ENCODE results near the gene RXRA. TPM values are rescaled to one million over a fixed set of nuclear protein-coding genes. Genes with fewer than 3 reads are reported as not detected.

RXRA gene
- polyA plus RNA-seq, 1 of the 3 experiments (the other 2 are of a cell fraction) = 7.6 TPM

- Histone ChIP-seq H3K4me1 (ENCODE audit: control insufficient read depth in 1 of 2, insufficient read depth in 2 of 2, low read depth in 1 of 2, low read length in 1 of 2) (peaks cover 17 to 18% of the 10 kb centered on the region in 2 experiments; a peak in 3 of 4 replicates), H3K27me3 (ENCODE audit: insufficient read depth) (no peaks in the 10 kb centered on the region; the same call in 1 of the 2 replicates), H3K4me3 (ENCODE audit: low read depth in 2 of 2, low read length in 1 of 2) (no peak overlapping the region), H3K9ac (0 out of 2 replicates have a peak overlapping the region, but pooled peaks have one; percentile 8), H3K4me2 (peak overlapping the region; percentile 37; the same call in 1 of the 2 replicates), H2AFZ (ENCODE audit: low read depth) (no peak overlapping the region), H3K9me2 (no peaks in the 10 kb centered on the region), H4K20me1 (ENCODE audit: insufficient read depth) (no peaks in the 10 kb centered on the region), H3K27ac (ENCODE audit: low read depth in 2 of 2, low read length in 1 of 2) (peak overlapping the region in 1 of 2 experiments; percentile 47; a peak in 2 of 4 replicates), H3K9me3 (no peaks in the 10 kb centered on the region), H3F3A (replicated peaks; ENCODE audit: insufficient read depth) (peaks cover 7% of the 10 kb centered on the region), H3K36me3 (replicated peaks in 1 of 2; ENCODE audit: control insufficient read depth in 1 of 2, insufficient read depth in 2 of 2, low read length in 1 of 2) (no peaks in the 10 kb centered on the region), H3K79me2 (ENCODE audit: insufficient read depth) (no peaks in the 10 kb centered on the region)
- no peak for TF ChIP-seq ELF1 (IDR thresholded peaks at IDR 0.05)
- no peak for TF ChIP-seq SMC3 (IDR thresholded peaks at IDR 0.05; ENCODE audit: low read depth, low read length)
- TF ChIP-seq MEF2A (IDR thresholded peaks at IDR 0.05; ENCODE audit: borderline replicate concordance, low read depth) = no peak
- no peak for TF ChIP-seq PBX3 (IDR thresholded peaks at IDR 0.05)
- TF ChIP-seq EZH2phosphoT487 (IDR thresholded peaks at IDR 0.05; ENCODE audit: borderline replicate concordance, low read depth) = no peak
- TF ChIP-seq JUND (IDR thresholded peaks at IDR 0.05) = no peak
- TF ChIP-seq GATA2 (CRISPR knock-in tag; IDR thresholded peaks at IDR 0.05) = no peak
- TF ChIP-seq ZBTB33 (IDR thresholded peaks at IDR 0.05; ENCODE audit: borderline replicate concordance, low read depth) = no peak
- TF ChIP-seq MAX (IDR thresholded peaks at IDR 0.05; ENCODE audit: low read depth) = no peak
- no peak for TF ChIP-seq GABPA (IDR thresholded peaks at IDR 0.05; ENCODE audit: low read depth)
- no peak for TF ChIP-seq RCOR1 (IDR thresholded peaks at IDR 0.05; ENCODE audit: low read length)
- no peak for TF ChIP-seq RFX5 (IDR thresholded peaks at IDR 0.05; ENCODE audit: low read length)
- TF ChIP-seq FOSL2 (IDR thresholded peaks at IDR 0.05; ENCODE audit: borderline replicate concordance, low read depth) = no peak
- no peak for TF ChIP-seq USF2 (IDR thresholded peaks at IDR 0.05; ENCODE audit: borderline replicate concordance, low read depth, low read length)
- no peak for TF ChIP-seq FOXM1 (IDR thresholded peaks at IDR 0.05; ENCODE audit: low read depth)
- no peak for TF ChIP-seq TEAD4 (IDR thresholded peaks at IDR 0.05; ENCODE audit: borderline replicate concordance, insufficient read depth)
- no peak for TF ChIP-seq RXRA (IDR thresholded peaks at IDR 0.05; ENCODE audit: borderline replicate concordance, low read depth)
- no peak for TF ChIP-seq FOXJ3 (CRISPR knock-in tag; IDR thresholded peaks at IDR 0.05)
- POLR2A ChIA-PET = interaction anchor here (0.6 kb wide), 1 partner anchor 69 kb away, joined by 6 read pairs; no protein-coding TSS in a partner anchor
- CTCF ChIA-PET = interaction anchor here (0.8 to 2.2 kb wide), 4 partner anchors 9 to 288 kb away, joined by 3 to 16 read pairs (median 4); no protein-coding TSS in a partner anchor
- DNase-seq = no peak
- 94% methylated on average over 3 of the region's 20 CpGs for WGBS (ENCODE audit: low lambda C conversion rate)
These were observed 132.2 kb downstream of the RXRA start for GRCh38 chr9:134458207-134459108.
